Adrenal gland (tissue), 12 donors: ENCODE measurements around the gene SHCBP1L. TPM values are rescaled to one million over a fixed set of nuclear protein-coding genes. Genes with fewer than 3 reads are reported as not detected.
A peak's percentile ranks its signal among the peaks of the same experiment; 100 is the strongest.

ENCODE experiments used
- DNase-seq, 7 donors: peaks; one replicate each; pipeline ENCODE4 v3.0.0-alpha.2; 2019 to 2020
- H3K27ac ChIP-seq, 5 donors: fragments of 200-600 bp; sonication (generic) in 4 of 5; 1 replicate in 3 of 5; 2 replicates in 2 of 5; pipeline versions ENCODE4 v1.5.1 to v1.8.0; 2016 to 2020; ENCODE audit warnings: mild to moderate bottlenecking in 1 of 5
- H3K27me3 ChIP-seq: fragments of 200-600 bp; 2 replicates; pipeline ENCODE4 v1.8.0; 2021
- H3K36me3 ChIP-seq, 2 donors: fragments of 200-600 bp; replicated peaks in 1 of 2; 1 replicate in 1 of 2; 2 replicates in 1 of 2; pipeline versions ENCODE4 v1.5.1 to v1.8.0; 2018 to 2022
- H3K4me1 ChIP-seq, 2 donors: fragments of 200-600 bp; replicated peaks in 1 of 2; 1 replicate in 1 of 2; 2 replicates in 1 of 2; pipeline versions ENCODE4 v1.5.1 to v1.8.0; 2018 to 2021
- H3K4me3 ChIP-seq, 4 donors: fragments of 200-600 bp; sonication (generic) in 3 of 4; one replicate each; pipeline ENCODE4 v1.5.1; 2016 to 2018
- H3K9me3 ChIP-seq, 3 donors: fragments of 200-600 bp; sonication (generic) in 1 of 3; replicated peaks in 1 of 3; 1 replicate in 2 of 3; 2 replicates in 1 of 3; pipeline versions ENCODE4 v1.5.1 to v1.8.0; 2016 to 2021
- POLR2A ChIP-seq, 2 donors: fragments of 450-650 bp; IDR thresholded peaks; one replicate each; pipeline ENCODE4 v1.6.1; 2017; ENCODE audit warnings: antibody characterized with exemption in 2 of 2, mild to moderate bottlenecking in 2 of 2, moderate library complexity in 1 of 2
- WGBS, 4 donors: extraction: QIAGEN DNeasy Blood & Tissue Kit in 2 of 4; methylation state at CpG; one replicate each; pipeline versions ENCODE4 v1.1.5 to v1.1.7; 2013 to 2017; 5-methylcytosine and 5-hydroxymethylcytosine counted together
- intact Hi-C, 2 donors: fragments of 100-400 bp; cut with DNase I; formaldehyde crosslinking; loops; one replicate each; pipeline versions ENCODE4 v1.14.1 to v1.15.0; 2022 to 2023
- polyA plus RNA-seq, 3 donors: library from polyadenylated mRNA; stranded (reverse); fragments of 200-250 nt in 2 of 3; fragments of 350-450 nt in 1 of 3; fragmentation: Illumina TruSeq in 1 of 3; extraction: RNeasy Lipid Tissue Mini Kit (QIAGEN cat#74804) in 1 of 3; gene quantifications; one replicate each; pipeline ENCODE4 v1.2.3, GENCODE V29; 2013 to 2014
- total RNA-seq, 9 donors: library from RNA; depleted of rRNA in 4 of 9; stranded (reverse); fragments of >200 nt in 4 of 9; fragments of 120-200 nt in 1 of 9; fragmentation: NEBNext Ultra II Directional in 1 of 9; extraction: Animal tissue kit (Norgen Biotek cat#: 25700) in 1 of 9; gene quantifications; one replicate each; pipeline versions ENCODE4 v1.1.0 to v1.2.4, GENCODE V29; 2013 to 2023
- TF ChIP-seq, protein P1 (sequence below), 6 experiments: fragments of 450-650 bp in 4 of 6; fragments of 200-600 bp in 2 of 6; sonication (generic) in 1 of 6; IDR thresholded peaks; 1 replicate in 5 of 6; 2 replicates in 1 of 6; pipeline versions ENCODE4 v1.5.1 to v1.8.0; 2016 to 2021; ENCODE audit warnings: antibody characterized with exemption in 6 of 6, mild to moderate bottlenecking in 2 of 6, moderate library complexity in 1 of 6
- donor health status: healthy with polysubstance abuse.
- donor health status: Bipolar disorder and iron deficiency.
- donor health status: DM: yes; HTN: yes; CAD: no.
- donor health status: DM: no; HTN: no; CAD: no.
- donor health status: DM: no; HTN: no; CAD: no.
- donor health status: DM: yes; HTN: yes; CAD: no.

The SHCBP1L gene
- total and polyA plus RNA-seq, 12 donors, result 0.06 TPM; not detected in 11

DNA sequence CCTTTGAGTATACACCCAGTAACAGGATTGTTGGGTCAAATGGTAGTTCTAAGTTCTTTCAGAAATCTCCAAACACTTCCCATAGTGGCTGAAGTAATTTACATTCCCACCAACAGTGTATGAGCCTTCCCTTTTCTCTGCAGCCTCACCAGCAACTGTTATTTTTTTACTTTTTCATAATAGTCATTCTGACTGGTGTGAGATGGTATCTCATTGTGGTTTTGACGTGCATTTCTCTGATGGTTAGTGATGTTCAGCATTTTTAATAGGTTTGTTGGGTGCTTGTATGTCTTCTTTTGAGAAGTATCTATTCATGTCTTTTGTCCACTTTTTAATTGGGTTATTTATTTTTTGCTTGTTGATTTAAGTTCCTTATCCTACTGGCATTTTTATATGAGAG, 43.9 kb upstream of the SHCBP1L start:
- Histone ChIP-seq H3K27ac (no peak overlapping the region), H3K36me3 (no peaks in the 10 kb centered on the region), H3K9me3 (no peaks in the 10 kb centered on the region), H3K4me1 (no peaks in the 10 kb centered on the region), H3K27me3 (no peaks in the 10 kb centered on the region), H3K4me3 (no peak overlapping the region)
- DNase-seq, result no peak
- intact Hi-C loops, result no loop called here
- WGBS, 4 donors, result 65 to 79% (median 76%) methylated on average over 1 of the region's 1 CpG
- TF ChIP-seq, protein P1, sequence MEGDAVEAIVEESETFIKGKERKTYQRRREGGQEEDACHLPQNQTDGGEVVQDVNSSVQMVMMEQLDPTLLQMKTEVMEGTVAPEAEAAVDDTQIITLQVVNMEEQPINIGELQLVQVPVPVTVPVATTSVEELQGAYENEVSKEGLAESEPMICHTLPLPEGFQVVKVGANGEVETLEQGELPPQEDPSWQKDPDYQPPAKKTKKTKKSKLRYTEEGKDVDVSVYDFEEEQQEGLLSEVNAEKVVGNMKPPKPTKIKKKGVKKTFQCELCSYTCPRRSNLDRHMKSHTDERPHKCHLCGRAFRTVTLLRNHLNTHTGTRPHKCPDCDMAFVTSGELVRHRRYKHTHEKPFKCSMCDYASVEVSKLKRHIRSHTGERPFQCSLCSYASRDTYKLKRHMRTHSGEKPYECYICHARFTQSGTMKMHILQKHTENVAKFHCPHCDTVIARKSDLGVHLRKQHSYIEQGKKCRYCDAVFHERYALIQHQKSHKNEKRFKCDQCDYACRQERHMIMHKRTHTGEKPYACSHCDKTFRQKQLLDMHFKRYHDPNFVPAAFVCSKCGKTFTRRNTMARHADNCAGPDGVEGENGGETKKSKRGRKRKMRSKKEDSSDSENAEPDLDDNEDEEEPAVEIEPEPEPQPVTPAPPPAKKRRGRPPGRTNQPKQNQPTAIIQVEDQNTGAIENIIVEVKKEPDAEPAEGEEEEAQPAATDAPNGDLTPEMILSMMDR (IDR thresholded peaks at IDR 0.05), result no peak
- TF ChIP-seq POLR2A (IDR thresholded peaks at IDR 0.05), result no peak

DNA sequence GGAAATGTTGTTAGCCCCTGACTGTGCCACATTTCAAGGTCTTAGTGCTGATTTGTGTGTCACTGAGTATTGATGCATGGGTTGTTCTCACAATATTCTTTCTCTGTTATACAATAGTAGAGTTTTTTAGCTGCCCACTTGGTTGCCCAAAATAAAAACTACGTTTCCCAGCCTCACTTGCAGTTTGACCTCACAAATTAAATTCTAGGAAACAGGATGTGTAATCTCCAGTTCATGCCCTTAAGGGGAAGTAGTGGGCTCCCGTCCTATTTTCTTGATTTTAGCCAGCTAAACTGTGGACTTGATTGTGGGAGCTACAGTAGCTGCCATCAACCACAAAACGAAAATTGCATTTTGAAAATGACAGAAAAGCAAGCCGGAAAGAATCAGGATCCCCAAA, 42.9 kb upstream of the SHCBP1L start:
- intact Hi-C loops, result no loop called here
- TF ChIP-seq, protein P1 (IDR thresholded peaks at IDR 0.05), result no peak
- TF ChIP-seq POLR2A (IDR thresholded peaks at IDR 0.05), result no peak
- no peaks in the 10 kb centered on the region for H3K36me3 ChIP-seq
- 42 to 58% (median 55%) methylated on average over 4 of the region's 4 CpGs for WGBS, 4 donors
- no peak overlapping the region for H3K4me3 ChIP-seq
- no peaks in the 10 kb centered on the region for H3K9me3 ChIP-seq
- H3K27me3 ChIP-seq, result no peaks in the 10 kb centered on the region
- DNase-seq, result no peak
- no peak overlapping the region for H3K27ac ChIP-seq
- H3K4me1 ChIP-seq, result no peaks in the 10 kb centered on the region

DNA sequence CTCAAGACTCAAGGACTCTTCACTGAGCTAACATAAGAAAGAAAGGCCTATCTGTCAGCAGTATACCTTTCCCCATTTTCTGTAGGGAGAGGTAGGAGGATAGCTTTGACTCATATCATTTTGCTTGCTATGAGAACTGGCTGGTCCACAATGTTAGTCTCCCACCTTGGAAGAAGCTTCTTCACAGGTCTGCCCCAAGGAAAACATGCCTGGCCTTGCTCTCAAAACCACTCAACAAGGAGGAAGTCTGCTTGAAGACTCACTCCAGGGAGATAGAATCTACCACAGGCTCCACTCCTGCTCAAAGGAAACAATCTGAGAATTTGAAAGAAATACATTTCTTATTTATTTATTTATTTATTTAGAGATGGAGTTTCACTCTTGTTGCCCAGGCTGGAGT, 40.8 kb upstream of the SHCBP1L start:
- TF ChIP-seq, protein P1 (IDR thresholded peaks at IDR 0.05), result no peak
- no peak for TF ChIP-seq POLR2A (IDR thresholded peaks at IDR 0.05)
- H3K4me3 ChIP-seq, result no peak overlapping the region
- no peaks in the 10 kb centered on the region for H3K9me3 ChIP-seq
- H3K27ac ChIP-seq, result no peak overlapping the region
- no peaks in the 10 kb centered on the region for H3K4me1 ChIP-seq
- H3K36me3 ChIP-seq, result no peaks in the 10 kb centered on the region
- intact Hi-C loops, result no loop called here
- no peak for DNase-seq
- no peaks in the 10 kb centered on the region for H3K27me3 ChIP-seq

DNA sequence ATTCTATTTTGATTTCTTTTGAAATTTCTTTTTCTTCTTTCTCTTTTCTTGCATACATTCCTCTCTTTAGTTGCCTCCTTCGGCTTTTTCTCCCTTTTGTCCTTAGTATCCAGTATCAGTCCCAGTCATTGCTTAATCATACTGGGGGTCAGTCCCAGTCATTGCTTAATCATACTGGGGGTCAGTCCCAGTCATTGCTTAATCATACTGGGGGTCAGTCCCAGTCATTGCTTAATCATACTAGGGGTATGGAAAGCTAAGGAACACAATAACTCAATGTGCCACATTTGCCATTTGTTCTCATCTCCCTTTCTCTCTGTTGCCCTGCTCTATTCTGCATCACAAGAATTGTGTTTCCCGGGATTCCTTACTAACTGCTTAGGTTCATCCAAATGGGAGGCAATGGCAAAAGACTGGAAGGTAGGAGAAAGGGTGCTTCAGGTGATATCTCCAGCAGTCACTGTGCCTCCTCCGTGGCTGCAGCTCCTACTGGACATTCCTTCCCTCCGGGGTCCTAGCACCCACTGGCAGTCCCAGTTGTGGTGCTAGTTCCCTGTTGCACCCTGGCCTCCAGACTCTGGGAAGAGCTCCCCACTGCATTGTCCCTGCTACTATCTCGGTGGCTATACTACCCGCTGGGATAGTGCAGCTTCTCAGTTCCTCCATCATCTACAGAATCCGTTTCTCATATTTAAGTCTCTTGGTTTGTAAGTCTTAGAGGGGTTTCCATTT, 37.6 kb upstream of the SHCBP1L start:
- Histone ChIP-seq H3K27ac (no peak overlapping the region), H3K36me3 (no peaks in the 10 kb centered on the region), H3K9me3 (no peaks in the 10 kb centered on the region), H3K27me3 (no peaks in the 10 kb centered on the region), H3K4me1 (no peaks in the 10 kb centered on the region), H3K4me3 (no peak overlapping the region)
- 76 to 84% (median 80%) methylated on average over 7 of the region's 7 CpGs for WGBS, 4 donors
- intact Hi-C loops, result no loop called here
- DNase-seq, result peak in 1 of 7 donors; percentile 18
- TF ChIP-seq, protein P1 (IDR thresholded peaks at IDR 0.05), result no peak
- no peak for TF ChIP-seq POLR2A (IDR thresholded peaks at IDR 0.05)
